T-helper 2 cell treated with Interferon-gamma antibody and Interleukin-4, amounts not matched to agents 5 μg/mL and 100 μg/mL, for 36 hours (primary cell): ENCODE results near the gene GRAMD2A.

Experiments
- DNase-seq: peaks from one replicate; pipeline ENCODE4 v3.0.0; 2021; ENCODE audit warnings: low spot score
- H3K27ac Mint-ChIP-seq: one replicate; pipeline ENCODE4 v1.8.0; 2021; ENCODE audit warnings: mild to moderate bottlenecking, mixed read lengths
- H3K27me3 Mint-ChIP-seq: one replicate; pipeline ENCODE4 v1.8.0; 2021; ENCODE audit warnings: low read depth, mixed read lengths
- H3K36me3 Mint-ChIP-seq: one replicate; pipeline ENCODE4 v1.8.0; 2021; ENCODE audit warnings: low read depth, mixed read lengths
- H3K4me1 Mint-ChIP-seq: one replicate; pipeline ENCODE4 v1.8.0; 2021; ENCODE audit warnings: low read depth, mixed read lengths
- H3K4me3 Mint-ChIP-seq: one replicate; pipeline ENCODE4 v1.8.0; 2022; ENCODE audit warnings: mild to moderate bottlenecking, moderate library complexity, mixed read lengths
- H3K9me3 Mint-ChIP-seq: one replicate; pipeline ENCODE4 v1.8.0; 2021; ENCODE audit warnings: mixed read lengths

The GRAMD2A gene

DNA sequence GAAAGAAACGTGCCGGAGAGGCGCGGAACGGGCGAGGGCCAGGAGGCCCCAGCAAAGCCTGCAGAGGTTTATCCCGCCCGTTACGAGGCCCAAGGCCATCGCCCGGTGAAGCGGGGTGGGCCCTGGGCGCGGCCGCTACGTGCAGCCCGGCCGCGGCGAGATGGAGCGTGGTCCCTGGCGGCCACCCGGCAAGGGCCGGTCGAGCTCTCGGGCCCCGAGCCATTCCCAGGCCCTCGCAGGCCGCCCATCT lies 32.3 kb upstream of the GRAMD2A start:
- H3K36me3 Mint-ChIP-seq, result peaks cover 40% of the 10 kb centered on the region
- no peaks in the 10 kb centered on the region for H3K27me3 Mint-ChIP-seq
- peaks cover 53% of the 10 kb centered on the region for H3K4me1 Mint-ChIP-seq
- H3K9me3 Mint-ChIP-seq, result no peaks in the 10 kb centered on the region
- H3K4me3 Mint-ChIP-seq, result peak overlapping the region; percentile 99
- peak overlapping the region; percentile 94 for H3K27ac Mint-ChIP-seq
- no peak for DNase-seq

DNA sequence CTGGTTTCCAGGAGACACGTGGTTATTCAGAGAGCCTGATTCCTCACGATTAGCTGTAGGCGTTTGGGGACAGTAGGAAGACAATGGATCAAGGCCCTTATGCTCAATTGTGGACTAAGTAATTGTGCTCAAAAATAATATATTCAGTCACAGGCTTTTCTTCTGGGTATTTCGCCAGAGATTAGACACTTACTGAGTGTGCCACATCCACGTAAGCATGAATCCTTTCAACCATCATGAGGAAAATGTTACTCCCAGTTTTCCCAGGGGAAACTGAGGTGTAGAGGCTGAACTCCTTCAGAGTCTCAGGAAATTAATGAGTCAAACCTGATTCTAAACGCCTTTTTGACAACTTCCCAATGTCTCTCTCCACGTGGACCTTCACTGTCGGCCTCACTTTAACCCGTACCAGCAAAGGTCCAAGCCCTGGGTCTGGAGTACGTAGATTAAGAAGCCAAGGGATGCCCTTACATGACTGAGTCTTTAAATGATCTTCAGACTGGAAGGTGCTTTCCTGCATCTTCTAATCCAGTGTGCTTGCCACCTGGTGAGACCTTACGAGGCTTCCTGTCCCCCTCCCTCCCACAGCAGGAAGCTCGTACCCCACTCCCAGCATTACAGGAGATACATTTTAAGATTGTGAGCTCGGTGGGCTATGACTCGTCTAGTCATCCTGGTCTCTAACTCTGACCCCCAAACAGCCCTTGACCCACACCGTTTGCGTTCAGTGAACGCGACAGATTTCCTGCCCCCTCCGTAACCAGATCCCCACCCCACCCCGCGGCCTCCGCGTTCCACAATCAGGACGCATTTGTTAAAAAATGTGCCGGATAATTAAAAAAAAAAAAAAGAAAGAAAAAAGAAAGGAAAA lies 31.7 kb upstream of the GRAMD2A start:
- Mint-ChIP-seq H3K27ac (peak overlapping the region; percentile 94), H3K4me1 (peaks cover 53% of the 10 kb centered on the region), H3K36me3 (peaks cover 41% of the 10 kb centered on the region), H3K27me3 (no peaks in the 10 kb centered on the region), H3K4me3 (peak overlapping the region; percentile 99), H3K9me3 (no peaks in the 10 kb centered on the region)
- DNase-seq, result peak; percentile 42

DNA sequence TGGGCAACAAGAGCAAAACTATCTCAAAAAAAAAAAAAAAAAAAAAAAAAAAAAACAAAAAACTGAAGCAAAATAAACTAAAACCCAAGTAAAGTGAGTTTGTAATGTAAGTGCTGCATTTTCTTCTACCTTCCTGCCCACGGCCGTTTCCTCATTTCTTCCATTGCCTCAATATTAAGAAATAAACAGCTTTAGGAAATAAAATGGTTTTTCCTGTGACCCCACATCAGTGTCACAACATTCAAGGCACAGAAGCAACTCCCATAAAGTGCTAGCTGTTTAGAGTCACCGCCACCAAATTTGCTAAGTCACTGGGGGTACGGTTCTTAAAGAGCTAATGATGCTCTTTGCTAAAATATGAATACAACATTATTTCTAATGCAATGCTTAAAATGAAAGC lies 30.1 kb upstream of the GRAMD2A start:
- peaks cover 59% of the 10 kb centered on the region for H3K4me1 Mint-ChIP-seq
- H3K27ac Mint-ChIP-seq, result peak overlapping the region; percentile 94
- DNase-seq, result no peak
- H3K36me3 Mint-ChIP-seq, result peaks cover 56% of the 10 kb centered on the region
- H3K4me3 Mint-ChIP-seq, result peak overlapping the region; percentile 99
- no peaks in the 10 kb centered on the region for H3K27me3 Mint-ChIP-seq
- no peaks in the 10 kb centered on the region for H3K9me3 Mint-ChIP-seq

DNA sequence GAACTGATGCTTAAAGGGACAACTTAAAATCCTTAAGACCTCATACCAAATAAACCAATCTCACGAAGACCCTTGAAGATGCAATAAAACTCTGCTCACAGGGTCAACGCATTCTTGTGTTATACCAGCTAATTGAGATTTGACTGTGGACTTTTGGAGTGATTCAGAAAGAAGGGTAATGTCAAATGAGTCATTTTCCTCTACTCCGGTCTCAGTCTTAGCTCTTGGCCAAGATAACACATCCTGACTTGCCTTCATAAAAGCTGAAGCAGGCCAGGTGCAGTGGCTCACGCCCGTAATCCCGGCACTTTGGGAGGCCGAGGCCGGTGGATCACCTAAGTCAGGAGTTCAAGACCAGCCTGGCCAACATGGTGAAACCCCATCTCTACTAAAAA lies 29.6 kb upstream of the GRAMD2A start:
- Mint-ChIP-seq H3K9me3 (no peaks in the 10 kb centered on the region), H3K27me3 (no peaks in the 10 kb centered on the region), H3K4me1 (peaks cover 58% of the 10 kb centered on the region), H3K27ac (peak overlapping the region; percentile 94), H3K36me3 (peaks cover 60% of the 10 kb centered on the region), H3K4me3 (peak overlapping the region; percentile 99)
- DNase-seq, result peak; percentile 64

DNA sequence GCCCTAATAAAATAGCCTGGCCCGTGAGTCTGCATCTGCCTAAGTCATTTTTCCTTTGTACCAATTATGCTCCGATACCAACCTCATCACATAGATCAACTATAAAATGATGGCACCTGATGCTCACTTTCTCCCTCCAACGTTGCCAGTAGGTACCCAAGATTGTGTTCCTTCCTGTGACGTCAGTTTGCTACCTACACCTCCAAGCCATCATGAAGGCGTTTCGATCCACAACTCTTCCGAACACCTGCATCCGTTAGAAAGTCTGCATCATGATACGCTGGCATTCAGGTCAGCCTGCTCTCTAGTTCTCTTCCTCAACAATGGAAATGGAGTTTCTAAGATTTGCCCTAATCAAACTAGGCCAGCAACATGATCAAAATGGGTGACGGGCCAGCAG lies 25.7 kb upstream of the GRAMD2A start:
- Mint-ChIP-seq H3K27ac (peak overlapping the region; percentile 38), H3K27me3 (no peaks in the 10 kb centered on the region), H3K36me3 (peaks cover 77% of the 10 kb centered on the region), H3K9me3 (no peaks in the 10 kb centered on the region), H3K4me1 (peaks cover 64% of the 10 kb centered on the region), H3K4me3 (no peak overlapping the region)
- no peak for DNase-seq

DNA sequence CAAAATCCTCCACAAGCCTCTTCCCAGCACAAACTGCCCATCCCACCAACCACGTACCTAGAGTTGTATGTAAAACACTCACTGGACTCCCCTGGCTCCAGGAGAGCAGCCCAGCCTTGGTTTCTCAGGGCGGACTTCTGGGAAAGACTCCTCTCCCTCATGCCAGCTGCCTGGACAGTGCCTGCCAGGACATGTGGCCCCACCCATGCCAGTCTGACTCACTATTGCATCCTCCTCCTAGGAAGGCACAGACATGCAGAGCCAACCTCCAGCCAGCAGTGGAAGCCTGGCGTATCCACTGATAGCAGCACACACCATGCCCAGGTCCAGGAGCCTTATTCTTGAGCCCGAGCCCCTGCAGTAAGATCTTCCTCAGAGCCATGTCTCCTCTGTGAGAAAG lies 24.8 kb upstream of the GRAMD2A start:
- Mint-ChIP-seq H3K9me3 (no peaks in the 10 kb centered on the region), H3K4me1 (peaks cover 58% of the 10 kb centered on the region), H3K4me3 (no peak overlapping the region), H3K36me3 (peaks cover 76% of the 10 kb centered on the region), H3K27ac (peak overlapping the region; percentile 40), H3K27me3 (no peaks in the 10 kb centered on the region)
- no peak for DNase-seq

DNA sequence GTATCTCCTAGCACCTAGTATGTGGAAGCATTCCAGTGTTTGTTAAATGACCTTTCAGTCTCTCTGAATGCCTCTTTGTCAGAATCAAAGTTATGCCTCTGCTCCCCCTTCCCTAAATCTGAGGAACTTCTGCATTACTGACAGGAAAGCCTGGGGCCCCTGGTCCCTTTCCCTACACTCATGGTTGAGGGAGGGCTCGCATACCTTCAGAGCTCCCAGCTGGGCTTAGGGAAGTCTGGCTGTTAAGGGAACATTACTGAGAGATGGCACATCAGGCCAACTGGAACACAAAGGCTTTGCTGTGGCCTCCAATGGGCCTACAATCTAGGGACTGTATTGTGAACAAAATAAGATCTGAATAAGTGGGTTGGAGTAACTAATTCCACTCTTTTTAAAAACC lies 23.1 kb upstream of the GRAMD2A start:
- Mint-ChIP-seq H3K4me3 (no peak overlapping the region), H3K27ac (peak overlapping the region; percentile 52), H3K4me1 (peaks cover 44% of the 10 kb centered on the region), H3K36me3 (peaks cover 75% of the 10 kb centered on the region), H3K27me3 (no peaks in the 10 kb centered on the region), H3K9me3 (no peaks in the 10 kb centered on the region)
- no peak for DNase-seq

DNA sequence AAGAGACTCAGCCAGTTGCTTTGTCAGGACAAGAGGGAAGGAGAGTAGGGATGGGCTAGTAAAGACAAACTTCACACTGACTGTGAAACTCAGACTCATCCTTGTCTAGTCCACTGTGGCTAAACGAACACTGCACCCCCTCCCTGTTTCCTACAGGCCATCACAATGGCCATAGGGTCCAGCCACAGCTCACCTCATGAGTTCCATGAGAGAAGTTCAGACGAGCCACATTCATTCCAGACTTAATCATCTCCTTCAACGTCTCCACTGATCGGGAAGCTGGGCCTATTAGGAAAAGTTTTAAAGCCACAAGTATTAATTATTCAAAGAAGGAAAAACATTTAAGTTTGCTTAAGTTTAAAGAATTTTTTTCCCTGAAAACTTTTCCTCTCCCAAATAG lies 19.6 kb upstream of the GRAMD2A start:
- no peaks in the 10 kb centered on the region for H3K27me3 Mint-ChIP-seq
- H3K9me3 Mint-ChIP-seq, result no peaks in the 10 kb centered on the region
- peaks cover 74% of the 10 kb centered on the region for H3K36me3 Mint-ChIP-seq
- H3K27ac Mint-ChIP-seq, result no peak overlapping the region
- no peak overlapping the region for H3K4me3 Mint-ChIP-seq
- peaks cover 23% of the 10 kb centered on the region for H3K4me1 Mint-ChIP-seq
- DNase-seq, result no peak

DNA sequence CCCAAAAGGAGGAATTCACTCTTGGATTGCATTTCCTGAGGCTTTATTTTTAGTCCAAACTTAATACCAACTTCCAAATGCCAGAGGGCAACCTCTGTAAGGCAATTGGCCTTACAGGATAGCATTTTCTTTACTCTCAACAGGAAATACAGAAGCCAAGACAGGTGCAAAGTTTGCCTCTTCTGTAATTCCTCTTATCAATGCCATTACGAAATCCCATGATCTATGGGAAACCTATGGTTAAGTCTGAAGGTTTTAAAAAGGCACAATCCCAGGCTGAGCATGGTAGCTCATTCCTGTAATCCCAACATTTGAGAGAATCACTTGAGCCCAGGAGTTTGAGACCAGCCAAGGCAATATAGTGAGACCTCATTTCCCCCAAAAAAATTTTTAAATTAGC lies 18.5 kb upstream of the GRAMD2A start:
- no peaks in the 10 kb centered on the region for H3K9me3 Mint-ChIP-seq
- no peak overlapping the region for H3K27ac Mint-ChIP-seq
- H3K27me3 Mint-ChIP-seq, result no peaks in the 10 kb centered on the region
- peaks cover 16% of the 10 kb centered on the region for H3K4me1 Mint-ChIP-seq
- no peak for DNase-seq
- H3K36me3 Mint-ChIP-seq, result peaks cover 77% of the 10 kb centered on the region
- H3K4me3 Mint-ChIP-seq, result no peak overlapping the region

DNA sequence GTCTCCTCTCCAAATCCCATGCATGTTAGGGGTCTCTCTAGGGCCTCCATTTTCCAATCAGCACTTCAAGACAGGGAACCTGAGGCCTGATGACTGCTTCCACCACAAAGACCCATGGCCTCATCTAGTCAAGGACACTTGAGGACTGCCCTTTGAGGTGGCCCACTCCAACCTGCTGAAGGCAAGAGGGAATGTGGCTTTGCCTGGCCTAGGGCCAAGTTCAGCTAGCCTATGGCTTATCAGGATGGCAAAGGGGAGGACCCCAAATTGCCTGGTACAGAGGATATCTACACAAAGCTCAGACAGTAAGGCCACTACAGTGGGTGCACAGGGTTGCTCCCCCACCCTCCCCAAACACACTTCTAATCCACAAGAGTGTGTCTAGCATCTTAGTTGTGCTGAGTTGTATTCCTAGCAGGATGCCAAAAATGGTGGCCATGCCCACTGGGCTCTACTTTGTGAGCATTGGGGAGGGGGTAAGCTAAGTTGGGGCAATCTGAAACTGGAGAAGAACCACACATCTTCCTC lies 10.0 kb upstream of the GRAMD2A start:
- peaks cover 86% of the 10 kb centered on the region for H3K36me3 Mint-ChIP-seq
- no peak for DNase-seq
- no peaks in the 10 kb centered on the region for H3K9me3 Mint-ChIP-seq
- no peak overlapping the region for H3K27ac Mint-ChIP-seq
- H3K4me1 Mint-ChIP-seq, result no peaks in the 10 kb centered on the region
- no peaks in the 10 kb centered on the region for H3K27me3 Mint-ChIP-seq
- H3K4me3 Mint-ChIP-seq, result no peak overlapping the region

DNA sequence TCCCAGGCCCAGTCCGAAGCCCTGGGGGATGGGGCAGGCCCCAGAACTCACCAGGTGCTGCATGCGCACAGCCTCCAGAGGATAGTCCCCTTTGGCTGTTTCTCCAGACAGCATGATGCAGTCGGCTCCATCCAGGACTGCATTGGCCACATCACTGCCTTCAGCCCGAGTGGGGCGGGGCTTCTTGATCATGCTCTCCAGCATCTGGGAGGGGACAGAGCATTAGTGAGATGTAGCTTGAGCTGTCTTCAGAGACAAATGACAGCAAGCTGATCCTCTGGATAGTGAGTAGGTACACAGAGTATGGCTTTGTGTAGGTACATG lies 9.1 kb upstream of the GRAMD2A start:
- H3K4me3 Mint-ChIP-seq, result no peak overlapping the region
- H3K36me3 Mint-ChIP-seq, result peaks cover 81% of the 10 kb centered on the region
- no peaks in the 10 kb centered on the region for H3K27me3 Mint-ChIP-seq
- H3K4me1 Mint-ChIP-seq, result no peaks in the 10 kb centered on the region
- H3K27ac Mint-ChIP-seq, result no peak overlapping the region
- DNase-seq, result no peak
- H3K9me3 Mint-ChIP-seq, result no peaks in the 10 kb centered on the region

DNA sequence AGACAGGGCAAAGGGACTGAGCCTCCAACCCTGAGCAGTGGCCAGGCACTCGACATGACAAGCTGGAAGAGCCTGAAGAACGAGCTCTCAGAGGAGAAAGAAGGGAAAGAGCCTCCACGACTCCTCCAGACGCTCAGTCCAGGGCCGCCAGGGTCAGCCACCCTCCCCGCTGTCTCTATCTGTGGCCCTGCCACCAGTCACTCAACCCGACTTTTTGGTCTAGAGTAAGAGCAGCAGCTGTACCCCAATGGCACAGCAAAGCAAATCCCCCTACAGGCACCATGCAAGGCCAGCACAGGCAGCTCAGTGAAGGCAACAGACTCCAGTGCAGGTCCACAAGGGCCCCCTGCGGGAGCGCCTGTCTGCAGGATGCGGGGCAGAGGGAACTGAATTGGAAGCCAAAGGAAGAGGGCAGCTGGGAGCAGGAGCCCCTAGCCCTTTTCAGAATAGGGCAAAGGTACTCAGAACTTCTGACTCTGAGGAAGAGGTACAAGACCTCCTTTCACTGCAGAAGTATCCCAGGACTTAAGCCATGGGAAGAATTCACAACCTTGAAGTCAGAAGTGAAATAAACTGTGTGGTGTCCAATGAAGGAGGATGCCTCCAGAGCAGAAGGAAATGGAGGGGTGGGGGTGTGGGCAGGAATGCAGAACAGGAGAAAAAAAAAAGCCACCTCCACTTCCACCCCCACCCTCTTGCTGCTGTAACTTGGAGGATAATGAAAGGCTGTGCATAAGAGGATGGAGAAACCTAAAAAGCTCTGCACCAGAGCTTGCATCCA lies 8.5 kb upstream of the GRAMD2A start:
- H3K4me1 Mint-ChIP-seq, result no peaks in the 10 kb centered on the region
- no peak for DNase-seq
- H3K4me3 Mint-ChIP-seq, result no peak overlapping the region
- H3K9me3 Mint-ChIP-seq, result no peaks in the 10 kb centered on the region
- H3K27ac Mint-ChIP-seq, result no peak overlapping the region
- H3K27me3 Mint-ChIP-seq, result no peaks in the 10 kb centered on the region
- H3K36me3 Mint-ChIP-seq, result peaks cover 80% of the 10 kb centered on the region

DNA sequence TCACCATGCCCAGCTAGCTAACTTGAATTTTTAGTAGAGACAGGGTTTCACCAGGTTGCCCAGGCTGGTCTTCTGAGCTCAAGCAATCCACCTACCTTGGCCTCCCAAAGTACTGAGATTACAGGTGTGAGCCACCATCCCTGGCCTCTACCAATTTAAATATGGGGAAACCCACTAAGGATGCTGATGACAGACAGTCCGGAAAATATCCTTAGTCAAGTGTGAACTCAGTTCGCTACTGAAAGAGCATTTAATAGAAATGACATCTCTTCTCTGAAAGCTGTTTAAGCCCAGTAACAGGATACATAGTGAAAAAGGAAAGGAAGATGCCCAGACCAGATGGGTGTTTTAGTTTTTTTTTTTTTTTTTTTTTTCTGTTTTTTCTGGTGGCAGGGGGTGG lies 7.7 kb upstream of the GRAMD2A start:
- Mint-ChIP-seq H3K9me3 (no peaks in the 10 kb centered on the region), H3K27me3 (no peaks in the 10 kb centered on the region), H3K36me3 (peaks cover 82% of the 10 kb centered on the region), H3K4me1 (no peaks in the 10 kb centered on the region), H3K27ac (no peak overlapping the region), H3K4me3 (no peak overlapping the region)
- DNase-seq, result no peak

DNA sequence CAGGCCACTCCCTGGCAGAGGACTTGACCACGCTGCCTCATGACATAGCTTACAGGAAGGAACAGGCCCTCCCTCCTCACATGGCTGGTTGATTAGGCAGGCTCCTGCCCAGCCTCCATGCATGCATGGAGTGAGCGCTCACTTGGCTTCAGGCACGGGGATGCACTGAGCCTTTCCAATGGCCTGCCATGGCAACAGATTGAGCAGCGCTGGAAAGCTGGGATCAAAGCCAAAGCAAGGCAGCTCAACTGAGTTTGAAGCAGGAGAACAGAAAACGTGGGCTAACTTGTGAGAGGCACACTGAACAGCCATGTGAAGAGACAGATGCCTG lies 5.9 kb upstream of the GRAMD2A start:
- no peak overlapping the region for H3K4me3 Mint-ChIP-seq
- H3K9me3 Mint-ChIP-seq, result no peaks in the 10 kb centered on the region
- H3K27me3 Mint-ChIP-seq, result peaks cover 2% of the 10 kb centered on the region
- H3K4me1 Mint-ChIP-seq, result no peaks in the 10 kb centered on the region
- H3K27ac Mint-ChIP-seq, result peak overlapping the region; percentile 35
- DNase-seq, result no peak
- H3K36me3 Mint-ChIP-seq, result peaks cover 84% of the 10 kb centered on the region
